ENCODE measurements around the gene SYCE3. TPM values are rescaled to one million over a fixed set of nuclear protein-coding genes. Genes with fewer than 3 reads are reported as not detected.

Gene SYCE3
- total RNA-seq, 3 donors from 2014 or later, result not detected

DNA sequence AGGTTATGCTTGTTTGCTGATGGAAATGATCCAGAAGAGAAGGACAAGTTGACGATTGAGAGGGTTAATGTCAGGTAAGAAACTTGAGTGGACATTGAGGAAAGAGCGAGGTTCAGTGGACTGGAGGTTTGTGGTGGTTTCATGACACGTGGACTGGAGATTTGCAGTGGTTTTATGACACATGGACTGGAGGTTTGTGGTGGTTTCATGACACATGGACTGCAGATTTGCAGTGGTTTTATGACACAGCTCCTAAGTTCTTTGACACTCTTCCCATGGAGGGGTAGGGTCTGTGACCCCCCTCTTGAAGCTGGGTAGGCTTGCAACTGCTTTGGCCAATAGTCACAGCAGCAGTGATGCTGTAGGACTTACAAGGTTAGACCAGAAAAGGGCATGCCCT lies 32.5 kb upstream of the SYCE3 start:
- Histone ChIP-seq H3K4me3 (no peak overlapping the region), H3K36me3 (ENCODE audit: low read depth) (no peaks in the 10 kb centered on the region), H3K4me1 (ENCODE audit: low read depth) (no peaks in the 10 kb centered on the region), H3K9me3 (no peaks in the 10 kb centered on the region)
- TF ChIP-seq, protein P1, sequence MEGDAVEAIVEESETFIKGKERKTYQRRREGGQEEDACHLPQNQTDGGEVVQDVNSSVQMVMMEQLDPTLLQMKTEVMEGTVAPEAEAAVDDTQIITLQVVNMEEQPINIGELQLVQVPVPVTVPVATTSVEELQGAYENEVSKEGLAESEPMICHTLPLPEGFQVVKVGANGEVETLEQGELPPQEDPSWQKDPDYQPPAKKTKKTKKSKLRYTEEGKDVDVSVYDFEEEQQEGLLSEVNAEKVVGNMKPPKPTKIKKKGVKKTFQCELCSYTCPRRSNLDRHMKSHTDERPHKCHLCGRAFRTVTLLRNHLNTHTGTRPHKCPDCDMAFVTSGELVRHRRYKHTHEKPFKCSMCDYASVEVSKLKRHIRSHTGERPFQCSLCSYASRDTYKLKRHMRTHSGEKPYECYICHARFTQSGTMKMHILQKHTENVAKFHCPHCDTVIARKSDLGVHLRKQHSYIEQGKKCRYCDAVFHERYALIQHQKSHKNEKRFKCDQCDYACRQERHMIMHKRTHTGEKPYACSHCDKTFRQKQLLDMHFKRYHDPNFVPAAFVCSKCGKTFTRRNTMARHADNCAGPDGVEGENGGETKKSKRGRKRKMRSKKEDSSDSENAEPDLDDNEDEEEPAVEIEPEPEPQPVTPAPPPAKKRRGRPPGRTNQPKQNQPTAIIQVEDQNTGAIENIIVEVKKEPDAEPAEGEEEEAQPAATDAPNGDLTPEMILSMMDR (IDR thresholded peaks at IDR 0.05), result no peak
- ATAC-seq (no peak), DNase-seq (no peak)
- intact Hi-C loops (cut with DNase I, micrococcal nuclease), result no loop called here

DNA sequence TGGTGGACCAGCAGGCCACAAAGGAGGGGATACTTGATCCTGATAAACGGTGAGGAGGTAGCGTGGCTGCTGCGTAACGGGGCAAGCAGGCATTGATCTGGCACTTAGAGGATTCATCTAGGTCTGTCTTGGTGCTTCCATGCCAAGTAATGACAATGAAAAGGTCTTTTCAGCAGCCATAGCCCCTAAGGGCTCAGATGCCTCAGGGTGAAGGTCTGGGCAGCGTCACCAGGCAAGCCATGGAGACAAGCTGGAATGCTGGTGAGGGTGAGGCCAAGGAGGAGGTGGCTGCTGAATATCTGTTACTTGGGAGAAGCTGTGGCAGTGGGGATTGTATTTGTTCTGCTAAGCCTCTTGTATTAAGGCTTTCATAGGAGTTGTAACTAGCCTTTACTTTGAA lies 24.7 kb upstream of the SYCE3 start:
- TF ChIP-seq, protein P1 (IDR thresholded peaks at IDR 0.05), result no peak
- H3K36me3 ChIP-seq (ENCODE audit: low read depth), result no peaks in the 10 kb centered on the region
- peaks cover 10% of the 10 kb centered on the region for H3K4me1 ChIP-seq (ENCODE audit: low read depth)
- no peaks in the 10 kb centered on the region for H3K9me3 ChIP-seq
- H3K4me3 ChIP-seq, result no peak overlapping the region
- intact Hi-C loops (cut with DNase I, micrococcal nuclease), result no loop called here
- ATAC-seq (no peak), DNase-seq (no peak)

DNA sequence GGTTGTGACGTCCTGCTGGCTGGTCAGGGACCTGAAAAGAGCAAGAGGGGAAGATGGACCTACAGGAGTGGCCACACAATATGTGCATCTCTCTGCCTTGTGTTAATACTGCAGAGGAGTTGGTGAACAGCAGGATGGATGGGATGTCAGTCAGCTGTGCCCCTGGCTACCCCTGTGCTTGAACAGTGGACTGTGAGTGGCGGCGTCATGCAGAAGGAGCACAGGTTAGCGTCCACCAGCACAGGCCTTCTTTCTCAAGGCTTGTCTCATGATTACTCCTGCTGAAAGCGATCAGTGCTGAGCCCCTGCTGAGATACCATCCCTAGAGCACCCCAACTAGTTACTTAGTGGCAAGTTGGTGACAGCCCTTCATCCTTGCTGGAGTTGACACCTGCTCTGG lies 23.7 kb upstream of the SYCE3 start:
- ATAC-seq, result no peak
- H3K4me3 ChIP-seq, result no peak overlapping the region
- intact Hi-C loops (cut with DNase I, micrococcal nuclease), result no loop called here

DNA sequence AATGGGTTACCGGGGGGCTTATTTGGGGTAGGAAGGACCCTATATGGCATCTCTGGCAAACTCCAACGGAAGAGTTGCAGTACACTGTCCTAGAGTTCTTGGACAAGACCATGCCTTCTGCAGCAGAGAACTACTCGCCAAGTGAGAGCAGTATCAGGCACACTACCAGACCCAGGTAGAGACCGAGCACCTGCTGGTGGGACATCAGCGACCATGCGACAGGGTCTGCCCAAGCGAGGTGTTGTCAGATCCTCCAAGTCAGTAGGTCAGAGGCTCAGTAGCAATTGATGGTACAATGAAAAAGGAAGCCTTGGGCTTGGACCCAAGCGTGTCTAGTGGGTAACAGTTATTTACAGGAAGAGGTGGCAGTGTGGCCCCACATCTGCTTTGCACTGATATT lies 23.1 kb upstream of the SYCE3 start:
- Histone ChIP-seq H3K36me3 (ENCODE audit: low read depth) (no peaks in the 10 kb centered on the region), H3K4me3 (no peak overlapping the region), H3K9me3 (no peaks in the 10 kb centered on the region), H3K4me1 (ENCODE audit: low read depth) (peaks cover 10% of the 10 kb centered on the region)
- ATAC-seq, result no peak
- intact Hi-C loops (cut with DNase I, micrococcal nuclease), result no loop called here
- TF ChIP-seq, protein P1 (IDR thresholded peaks at IDR 0.05), result no peak
- DNase-seq, result peak in 1 of 3 donors; percentile 4

More for the DNA sequence above, 23.7 kb upstream of the SYCE3 start:
- peaks cover 10% of the 10 kb centered on the region for H3K4me1 ChIP-seq (ENCODE audit: low read depth)
- peak in 1 of 3 donors; percentile 8 for DNase-seq
- no peaks in the 10 kb centered on the region for H3K36me3 ChIP-seq (ENCODE audit: low read depth)
- no peaks in the 10 kb centered on the region for H3K9me3 ChIP-seq
- TF ChIP-seq, protein P1 (IDR thresholded peaks at IDR 0.05), result no peak

DNA sequence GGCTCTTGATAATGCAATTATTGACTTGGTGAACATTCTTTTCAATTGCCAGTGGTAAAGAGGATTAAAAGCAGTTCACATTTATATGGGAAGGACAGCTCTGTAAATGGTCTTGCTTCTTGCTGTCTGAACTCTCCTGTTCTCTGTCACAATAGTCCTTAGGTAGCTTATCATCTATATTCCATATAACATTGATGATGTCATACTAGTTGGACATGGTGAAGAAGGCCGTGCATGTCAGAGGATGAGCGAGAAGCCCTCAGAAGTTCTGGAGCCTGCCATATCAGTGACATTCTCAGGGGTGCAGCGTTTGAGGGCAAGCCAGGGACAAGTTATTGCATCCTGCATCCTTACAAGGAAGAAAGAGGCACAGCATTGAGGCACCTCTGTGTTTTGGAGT lies 22.5 kb upstream of the SYCE3 start:
- TF ChIP-seq, protein P1 (IDR thresholded peaks at IDR 0.05), result no peak
- H3K36me3 ChIP-seq (ENCODE audit: low read depth), result no peaks in the 10 kb centered on the region
- intact Hi-C loops (cut with DNase I, micrococcal nuclease), result no loop called here
- DNase-seq, result no peak
- H3K4me3 ChIP-seq, result no peak overlapping the region
- H3K9me3 ChIP-seq, result no peaks in the 10 kb centered on the region
- ATAC-seq, result no peak
- peaks cover 10% of the 10 kb centered on the region for H3K4me1 ChIP-seq (ENCODE audit: low read depth)

Data from mucosa of descending colon (tissue), 3 donors.